Measurements from ENCODE around the gene MCTP2.

MCTP2 gene

DNA sequence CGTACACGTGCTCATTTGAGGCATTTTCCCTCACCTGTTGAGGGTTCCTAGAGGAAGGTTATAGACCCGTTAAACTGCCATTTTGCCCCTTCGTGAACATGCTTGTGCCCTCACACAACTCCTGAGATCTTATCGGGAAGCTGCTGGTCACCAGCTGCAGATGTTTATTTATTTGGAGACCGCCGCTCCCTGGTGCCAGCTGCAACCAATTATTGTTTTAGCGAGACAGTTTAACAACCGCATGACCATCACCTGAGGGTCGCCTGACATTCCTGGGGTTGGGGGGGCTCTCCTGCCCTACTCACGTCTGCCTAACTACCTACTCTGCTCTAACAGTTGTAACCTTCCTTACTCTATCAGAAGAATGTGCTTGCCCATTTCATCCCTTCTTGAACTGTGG, 292.5 kb downstream of the MCTP2 start:
- H3K27ac ChIP-seq (ENCODE audit: low read length): no peak overlapping the region
- H3K4me3 ChIP-seq (ENCODE audit: low read length): no peak overlapping the region
- no peaks in the 10 kb centered on the region for H3K4me1 ChIP-seq (ENCODE audit: control insufficient read depth, insufficient read depth, low read length)
- no peaks in the 10 kb centered on the region for H3K9me3 ChIP-seq (ENCODE audit: control insufficient read depth, insufficient read depth, low read length)
- no peak for DNase-seq (ENCODE audit: low read depth, low spot score)
- H3K36me3 ChIP-seq (ENCODE audit: control insufficient read depth, insufficient read depth, low read length): no peaks in the 10 kb centered on the region
- H3K27me3 ChIP-seq (ENCODE audit: control insufficient read depth, insufficient read depth, low read length): no peaks in the 10 kb centered on the region
- WGBS (ENCODE audit: insufficient coverage, insufficient read length): no CpG with 5 or more reads among the region's 11 CpGs

DNA sequence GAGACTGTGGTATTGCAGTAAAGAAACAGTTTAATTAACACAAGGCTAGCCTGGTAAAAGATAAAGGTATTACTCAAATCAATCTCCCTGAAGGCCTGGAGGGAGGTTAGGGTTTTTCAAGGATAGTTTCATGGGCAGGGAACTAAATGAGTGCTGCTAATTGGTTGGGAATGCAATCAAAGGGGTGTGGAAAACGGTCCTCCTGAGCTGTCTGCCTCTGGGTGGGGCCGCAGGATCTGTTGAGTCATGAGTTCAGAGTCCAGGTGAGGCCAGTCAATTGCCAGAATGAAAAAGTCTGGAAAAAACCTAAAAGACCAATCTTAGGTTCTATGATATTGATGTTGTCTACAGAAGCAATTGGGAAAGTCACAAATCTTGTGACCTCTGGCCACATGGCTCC, 293.2 kb downstream of the MCTP2 start:
- Histone ChIP-seq H3K4me3 (ENCODE audit: low read length) (no peak overlapping the region), H3K27me3 (ENCODE audit: control insufficient read depth, insufficient read depth, low read length) (no peaks in the 10 kb centered on the region), H3K36me3 (ENCODE audit: control insufficient read depth, insufficient read depth, low read length) (no peaks in the 10 kb centered on the region), H3K9me3 (ENCODE audit: control insufficient read depth, insufficient read depth, low read length) (no peaks in the 10 kb centered on the region), H3K4me1 (ENCODE audit: control insufficient read depth, insufficient read depth, low read length) (no peaks in the 10 kb centered on the region), H3K27ac (ENCODE audit: low read length) (no peak overlapping the region)
- WGBS (ENCODE audit: insufficient coverage, insufficient read length): no CpG with 5 or more reads among the region's 2 CpGs
- DNase-seq (ENCODE audit: low read depth, low spot score): no peak

GRCh38 chr15:94526071-94526689, 294.8 kb downstream of the MCTP2 start:
- WGBS (ENCODE audit: insufficient coverage, insufficient read length): no CpG with 5 or more reads among the region's 5 CpGs
- Histone ChIP-seq H3K36me3 (ENCODE audit: control insufficient read depth, insufficient read depth, low read length) (no peaks in the 10 kb centered on the region), H3K27me3 (ENCODE audit: control insufficient read depth, insufficient read depth, low read length) (no peaks in the 10 kb centered on the region), H3K4me3 (ENCODE audit: low read length) (no peak overlapping the region), H3K4me1 (ENCODE audit: control insufficient read depth, insufficient read depth, low read length) (no peaks in the 10 kb centered on the region), H3K9me3 (ENCODE audit: control insufficient read depth, insufficient read depth, low read length) (no peaks in the 10 kb centered on the region), H3K27ac (ENCODE audit: low read length) (no peak overlapping the region)
- peak; percentile 31 for DNase-seq (ENCODE audit: low read depth, low spot score)

GRCh38 chr15:94532226-94532625, 300.9 kb downstream of the MCTP2 start:
- DNase-seq (ENCODE audit: low read depth, low spot score): no peak
- no CpG with 5 or more reads among the region's 3 CpGs for WGBS (ENCODE audit: insufficient coverage, insufficient read length)
- Histone ChIP-seq H3K4me3 (ENCODE audit: low read length) (no peak overlapping the region), H3K27me3 (ENCODE audit: control insufficient read depth, insufficient read depth, low read length) (no peaks in the 10 kb centered on the region), H3K36me3 (ENCODE audit: control insufficient read depth, insufficient read depth, low read length) (no peaks in the 10 kb centered on the region), H3K27ac (ENCODE audit: low read length) (no peak overlapping the region), H3K4me1 (ENCODE audit: control insufficient read depth, insufficient read depth, low read length) (no peaks in the 10 kb centered on the region), H3K9me3 (ENCODE audit: control insufficient read depth, insufficient read depth, low read length) (no peaks in the 10 kb centered on the region)

Data from iPS DF 6.9 (cell line).